PC-9 (cell line): ENCODE results near the gene ST8SIA6.

Experiments used
- EZH2 ChIP-seq: fragments of 200-600 bp; sonication (generic); IDR thresholded peaks from 2 replicates; pipeline ENCODE4 v1.8.0; 2017; ENCODE audit warnings: antibody characterized with exemption, low read depth
- TF ChIP-seq, protein P1 (sequence below): fragments of 200-600 bp; sonication (generic); conservative IDR thresholded peaks from 2 replicates; pipeline ENCODE4 v1.6.1; 2017; ENCODE audit warnings: mixed run types, antibody characterized with exemption, mild to moderate bottlenecking, moderate library complexity

DNA sequence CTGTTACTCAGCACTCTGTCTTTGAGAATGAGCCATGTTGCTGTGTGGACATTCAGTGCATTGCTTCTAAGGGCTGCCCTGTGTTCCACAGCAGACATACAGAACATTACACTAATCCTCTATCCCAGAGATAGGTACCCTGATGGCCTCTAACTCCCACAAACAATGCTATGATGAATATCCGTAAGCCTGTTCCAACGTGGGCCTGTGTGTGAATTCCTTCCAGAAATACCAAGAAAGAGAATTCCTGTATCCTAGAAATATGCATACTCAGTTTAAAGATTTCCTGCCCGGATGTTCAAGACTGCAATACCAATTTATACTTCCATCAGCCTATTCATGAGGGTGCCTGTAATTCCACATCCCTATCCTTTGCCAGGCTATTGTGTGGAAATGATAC is 21.3 kb upstream of the ST8SIA6 start:
- TF ChIP-seq, protein P1, sequence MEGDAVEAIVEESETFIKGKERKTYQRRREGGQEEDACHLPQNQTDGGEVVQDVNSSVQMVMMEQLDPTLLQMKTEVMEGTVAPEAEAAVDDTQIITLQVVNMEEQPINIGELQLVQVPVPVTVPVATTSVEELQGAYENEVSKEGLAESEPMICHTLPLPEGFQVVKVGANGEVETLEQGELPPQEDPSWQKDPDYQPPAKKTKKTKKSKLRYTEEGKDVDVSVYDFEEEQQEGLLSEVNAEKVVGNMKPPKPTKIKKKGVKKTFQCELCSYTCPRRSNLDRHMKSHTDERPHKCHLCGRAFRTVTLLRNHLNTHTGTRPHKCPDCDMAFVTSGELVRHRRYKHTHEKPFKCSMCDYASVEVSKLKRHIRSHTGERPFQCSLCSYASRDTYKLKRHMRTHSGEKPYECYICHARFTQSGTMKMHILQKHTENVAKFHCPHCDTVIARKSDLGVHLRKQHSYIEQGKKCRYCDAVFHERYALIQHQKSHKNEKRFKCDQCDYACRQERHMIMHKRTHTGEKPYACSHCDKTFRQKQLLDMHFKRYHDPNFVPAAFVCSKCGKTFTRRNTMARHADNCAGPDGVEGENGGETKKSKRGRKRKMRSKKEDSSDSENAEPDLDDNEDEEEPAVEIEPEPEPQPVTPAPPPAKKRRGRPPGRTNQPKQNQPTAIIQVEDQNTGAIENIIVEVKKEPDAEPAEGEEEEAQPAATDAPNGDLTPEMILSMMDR: no peak
- TF ChIP-seq EZH2: no peak
